HG02973 (cell line): ENCODE measurements around the gene DISC1.
"Not testable (repeated sequence)": the region's sequence is repeated elsewhere in the genome, so short reads cannot be mapped to it uniquely, and the experiment has no call there.

Experiments
- ATAC-seq: cut with Tn5 transposase; IDR thresholded peaks from one replicate; pipeline ENCODE4 v1.9.1; 2021; ENCODE audit warnings: moderate library complexity; ENCODE audit not compliant: unreplicated experiment

DISC1 gene

GRCh38 chr1:231761747-231762541 is 135.4 kb downstream of the DISC1 start:
- ATAC-seq = no peak

GRCh38 chr1:231763456-231763855 is 136.9 kb downstream of the DISC1 start:
- ATAC-seq = no peak

DNA sequence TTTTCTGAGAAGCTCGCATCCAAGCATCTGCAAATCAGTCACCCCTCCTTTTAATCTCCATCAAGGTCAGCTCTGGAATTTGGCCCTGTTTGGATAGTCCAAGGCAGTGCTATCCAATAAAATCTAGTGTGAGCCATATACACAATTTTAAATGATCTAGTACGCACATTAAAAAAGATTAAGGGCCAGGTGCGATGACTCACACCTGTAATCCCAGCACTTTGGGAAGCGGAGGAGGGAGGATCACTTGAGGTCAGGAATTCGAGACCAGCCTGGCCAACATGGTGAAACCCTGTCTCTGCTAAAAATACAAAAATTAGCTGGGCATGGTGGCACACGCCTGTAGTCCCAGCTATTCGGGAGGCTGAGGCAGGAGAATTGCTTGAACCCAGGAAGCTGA is 139.2 kb downstream of the DISC1 start:
- not testable (repeated sequence) for ATAC-seq

DNA sequence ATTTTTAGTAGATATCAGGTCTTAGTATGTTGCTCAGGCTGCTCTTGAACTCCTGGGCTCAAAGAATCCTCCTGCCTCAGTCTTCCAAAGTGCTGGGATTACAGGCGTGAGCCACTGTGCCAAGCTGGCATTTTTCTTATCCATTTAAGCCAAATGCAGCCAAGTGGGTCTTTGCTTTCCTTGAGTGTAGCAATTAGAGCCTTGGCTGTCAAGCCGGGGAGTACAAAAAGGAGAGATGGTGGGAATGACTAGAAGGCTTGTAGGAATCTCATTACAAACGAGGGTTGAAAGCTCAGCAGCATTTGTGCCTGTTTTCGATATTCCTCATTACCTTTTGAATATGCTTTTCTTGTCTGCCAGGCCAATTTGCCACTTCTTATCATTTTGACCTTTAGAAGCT is 140.9 kb downstream of the DISC1 start:
- no peak for ATAC-seq

GRCh38 chr1:231768416-231768815 is 141.8 kb downstream of the DISC1 start:
- ATAC-seq = no peak

GRCh38 chr1:231770506-231771175 is 144.1 kb downstream of the DISC1 start:
- no peak for ATAC-seq

- ATAC-seq = no peak
Measured at GRCh38 chr1:231774719-231775335, 148.2 kb downstream of the DISC1 start.

DNA sequence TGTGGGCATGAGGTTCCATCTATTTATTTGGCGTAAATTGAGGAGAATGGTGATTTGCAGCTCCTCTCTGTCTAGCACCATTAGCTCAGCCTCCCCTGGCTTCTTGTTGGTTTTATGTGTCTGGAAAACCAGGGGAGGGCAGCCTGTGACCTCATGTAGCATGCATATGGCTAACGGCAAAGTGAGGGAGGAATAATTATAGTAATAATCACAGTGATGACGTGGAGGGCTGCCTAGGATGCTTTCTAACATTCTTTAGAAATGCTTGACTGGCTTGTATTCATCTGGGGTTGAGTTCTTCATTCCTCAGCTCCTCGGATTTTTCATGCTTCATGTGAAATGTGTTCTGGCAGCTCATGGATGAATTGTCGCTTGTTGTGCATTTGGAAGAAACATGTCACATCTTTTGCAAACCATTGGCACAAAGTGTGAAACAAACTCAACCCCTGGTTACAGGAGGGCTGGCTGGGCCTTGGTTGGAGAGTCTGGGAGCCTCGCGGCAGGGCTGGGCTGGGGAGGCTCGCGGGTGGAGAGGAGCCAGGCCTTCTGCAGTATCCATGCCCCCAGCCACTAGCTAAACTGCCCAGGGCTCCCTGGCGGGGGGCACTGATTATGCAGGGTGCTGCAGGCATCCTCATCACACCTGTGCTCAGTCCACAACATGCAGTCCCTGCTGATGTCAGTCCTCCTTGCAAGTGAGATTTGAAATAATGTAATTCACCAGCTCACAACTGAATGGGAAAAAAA is 149.6 kb downstream of the DISC1 start:
- ATAC-seq = no peak

GRCh38 chr1:231776757-231777062 is 150.1 kb downstream of the DISC1 start:
- no peak for ATAC-seq

DNA sequence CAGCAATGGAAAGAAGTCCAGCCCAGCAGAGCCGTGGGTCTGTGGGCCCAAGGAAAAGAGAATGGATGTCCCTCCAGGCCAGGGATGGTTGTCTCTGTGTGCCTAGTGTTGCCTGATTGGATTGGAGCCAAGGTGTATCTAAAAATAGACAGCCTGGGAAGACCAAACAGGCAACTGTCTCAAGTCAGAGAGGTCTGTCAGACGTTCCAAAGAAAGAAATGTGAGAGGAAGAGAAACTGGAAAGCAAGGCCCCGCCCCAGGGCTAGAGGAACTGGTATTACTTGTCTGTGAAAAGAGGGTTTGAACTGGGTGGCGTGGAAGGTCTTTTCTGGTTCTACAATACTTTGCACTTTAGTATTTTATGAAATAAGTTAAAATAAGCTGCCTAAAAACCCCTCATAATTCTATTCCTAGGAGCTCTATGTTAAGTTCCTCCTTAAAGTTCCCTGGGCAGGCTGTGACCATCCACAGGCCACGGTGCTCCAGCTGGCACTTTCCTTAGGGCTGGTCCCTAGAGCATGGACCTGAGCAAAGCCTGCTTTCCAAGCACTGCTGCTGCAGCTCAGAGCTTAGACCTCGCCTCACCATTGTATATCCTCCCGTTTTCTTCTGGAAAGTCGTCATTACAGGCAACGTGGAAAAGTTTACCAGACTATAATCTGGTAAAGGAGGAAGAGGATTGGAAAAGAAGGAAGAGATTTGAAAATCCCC is 151.6 kb downstream of the DISC1 start:
- ATAC-seq = no peak

DNA sequence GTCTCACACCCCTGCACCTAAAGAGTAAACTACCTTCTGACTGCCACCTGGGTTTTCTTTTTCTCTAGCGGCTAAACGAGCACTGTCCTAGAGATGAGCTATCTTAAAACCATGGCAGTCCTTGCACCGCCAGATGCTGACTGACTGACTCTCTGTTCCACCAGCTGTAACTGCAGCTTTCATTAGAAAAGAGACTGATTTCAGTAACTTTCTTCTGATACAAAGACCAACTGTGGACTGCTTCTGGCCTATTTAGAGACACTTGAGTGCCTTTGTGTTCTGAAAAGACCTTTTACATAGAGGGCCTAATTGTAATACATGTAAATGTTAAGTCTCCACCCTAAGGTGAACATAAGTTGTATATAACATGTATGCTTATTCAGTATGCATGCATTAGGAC is 152.5 kb downstream of the DISC1 start:
- no peak for ATAC-seq

DNA sequence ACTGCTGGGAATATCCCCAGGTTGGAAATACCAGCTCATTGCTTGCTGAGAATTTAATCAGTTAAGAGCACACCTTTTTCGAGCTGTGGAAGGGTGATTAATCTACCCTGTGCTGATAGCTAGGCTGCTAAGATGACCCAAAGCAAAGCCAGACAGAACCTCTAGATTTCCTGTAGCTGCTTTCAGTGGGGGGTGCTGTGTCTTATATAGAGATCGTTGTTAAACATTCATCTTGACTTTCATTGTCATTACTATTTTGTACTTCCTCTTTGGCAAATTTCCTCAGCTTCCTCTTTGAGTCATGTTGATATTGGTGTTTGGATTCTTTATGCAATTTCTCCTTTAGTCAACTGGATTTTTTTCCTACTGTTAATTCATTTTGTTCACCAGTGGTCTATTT is 155.3 kb downstream of the DISC1 start:
- no peak for ATAC-seq

DNA sequence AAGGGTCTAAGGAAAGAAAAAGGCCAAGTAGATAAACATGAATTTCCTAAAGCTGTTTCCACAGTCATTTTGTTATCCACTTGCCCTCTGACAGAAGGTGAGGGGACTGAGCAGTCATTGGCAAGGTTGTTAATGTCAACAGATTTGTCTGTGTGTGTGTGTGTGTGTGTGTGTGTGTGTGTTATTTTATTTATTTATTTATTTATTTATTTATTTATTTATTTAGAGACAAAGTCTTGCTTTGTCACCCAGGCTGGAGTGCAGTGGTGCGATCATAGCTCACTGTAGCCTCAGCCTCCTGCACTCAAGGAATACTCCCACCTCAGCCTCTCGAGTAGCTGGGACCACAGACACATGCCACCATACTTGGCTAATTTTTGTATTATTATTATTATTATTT is 158.5 kb downstream of the DISC1 start:
- not testable (repeated sequence) for ATAC-seq

GRCh38 chr1:231786126-231786525 is 159.5 kb downstream of the DISC1 start:
- no peak for ATAC-seq

DNA sequence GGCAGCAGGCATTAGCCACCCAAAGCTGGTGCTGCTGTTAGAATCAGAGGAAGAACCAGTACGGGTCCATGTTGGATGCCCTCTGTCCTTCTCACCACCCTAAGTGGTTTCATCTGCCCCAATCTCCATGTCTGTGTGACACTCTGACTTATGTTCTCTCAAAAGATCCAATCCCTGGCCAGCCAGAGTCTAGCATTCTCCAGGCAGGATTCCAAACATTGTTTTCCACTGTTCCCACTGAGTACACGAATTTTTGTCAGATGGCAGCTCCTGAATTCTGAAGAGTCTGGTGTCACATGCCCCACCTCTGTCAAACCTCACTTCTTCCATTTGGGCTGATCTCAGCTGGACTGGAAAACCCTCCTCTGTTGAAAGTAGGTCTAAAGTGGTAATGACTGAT is 166.0 kb downstream of the DISC1 start:
- no peak for ATAC-seq

- no peak for ATAC-seq
Measured at GRCh38 chr1:231793893-231794292, 167.3 kb downstream of the DISC1 start.

GRCh38 chr1:231796141-231796540 is 169.6 kb downstream of the DISC1 start:
- no peak for ATAC-seq

- ATAC-seq = no peak
Measured at GRCh38 chr1:231799363-231799986, 172.9 kb downstream of the DISC1 start.

DNA sequence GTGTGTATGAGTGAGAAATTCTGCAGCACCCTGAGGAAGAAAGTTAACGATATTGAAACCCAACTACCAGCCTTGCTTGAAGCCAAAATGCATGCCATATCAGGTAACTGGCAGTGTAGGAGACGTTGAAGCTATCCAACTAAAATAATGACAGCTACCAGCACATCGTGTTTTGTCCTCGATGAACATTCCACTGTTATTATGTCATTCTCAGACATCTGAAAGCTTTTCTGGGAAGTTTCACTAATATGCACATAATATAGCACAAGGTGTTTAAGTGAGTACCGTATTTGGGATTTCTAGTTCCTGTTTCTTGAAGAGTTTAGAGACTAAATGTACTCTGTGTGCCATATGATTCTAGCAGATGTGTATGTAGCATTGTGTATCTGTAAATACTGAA is 173.5 kb downstream of the DISC1 start:
- ATAC-seq = no peak

GRCh38 chr1:231801042-231801585 is 174.5 kb downstream of the DISC1 start:
- ATAC-seq = no peak
